Measurements from ENCODE around the gene MIAT. TPM values are rescaled to one million over a fixed set of nuclear protein-coding genes. Genes with fewer than 3 reads are reported as not detected.
"Not testable (repeated sequence)": the region's sequence is repeated elsewhere in the genome, so short reads cannot be mapped to it uniquely, and the experiment has no call there.

Gene MIAT
- total RNA-seq, 1 donor from 2014 or later = 47.8 TPM

GRCh38 chr22:26690654-26691376 lies 33.4 kb downstream of the MIAT start:
- intact Hi-C loops (cut with micrococcal nuclease) = no loop called here

GRCh38 chr22:26691377-26691716 lies 34.0 kb downstream of the MIAT start:
- intact Hi-C loops (cut with micrococcal nuclease) = no loop called here

- intact Hi-C loops (cut with micrococcal nuclease) = no loop called here
Measured at GRCh38 chr22:26692215-26692614, 34.8 kb downstream of the MIAT start.

- intact Hi-C loops (cut with micrococcal nuclease) = no loop called here
Measured at GRCh38 chr22:26697151-26697550, 39.8 kb downstream of the MIAT start.

GRCh38 chr22:26700462-26700861 lies 43.1 kb downstream of the MIAT start:
- intact Hi-C loops (cut with micrococcal nuclease) = no loop called here

- intact Hi-C loops (cut with micrococcal nuclease) = no loop called here
Measured at GRCh38 chr22:26700886-26701285, 43.5 kb downstream of the MIAT start.

- intact Hi-C loops (cut with micrococcal nuclease) = no loop called here
Measured at GRCh38 chr22:26701323-26701722, 43.9 kb downstream of the MIAT start.

- intact Hi-C loops (cut with micrococcal nuclease) = no loop called here
Measured at GRCh38 chr22:26702906-26703830, 45.8 kb downstream of the MIAT start.

- intact Hi-C loops (cut with micrococcal nuclease) = not testable (repeated sequence)
Measured at GRCh38 chr22:26705379-26705778, 48.0 kb downstream of the MIAT start.

- intact Hi-C loops (cut with micrococcal nuclease) = no loop called here
Measured at GRCh38 chr22:26707090-26707489, 49.7 kb downstream of the MIAT start.

GRCh38 chr22:26707581-26707980 lies 50.2 kb downstream of the MIAT start:
- intact Hi-C loops (cut with micrococcal nuclease) = no loop called here

- intact Hi-C loops (cut with micrococcal nuclease) = no loop called here
Measured at GRCh38 chr22:26708256-26709009, 51.0 kb downstream of the MIAT start.

- intact Hi-C loops (cut with micrococcal nuclease) = no loop called here
Measured at GRCh38 chr22:26709617-26710390, 52.4 kb downstream of the MIAT start.

GRCh38 chr22:26711205-26711963 lies 54.0 kb downstream of the MIAT start:
- intact Hi-C loops (cut with micrococcal nuclease) = no loop called here

- intact Hi-C loops (cut with micrococcal nuclease) = no loop called here
Measured at GRCh38 chr22:26712158-26712557, 54.8 kb downstream of the MIAT start.

GRCh38 chr22:26713823-26714449 lies 56.5 kb downstream of the MIAT start:
- intact Hi-C loops (cut with micrococcal nuclease) = no loop called here

GRCh38 chr22:26714971-26715370 lies 57.6 kb downstream of the MIAT start:
- intact Hi-C loops (cut with micrococcal nuclease) = no loop called here

GRCh38 chr22:26715392-26715936 lies 58.1 kb downstream of the MIAT start:
- intact Hi-C loops (cut with micrococcal nuclease) = no loop called here

GRCh38 chr22:26718488-26718887 lies 61.1 kb downstream of the MIAT start:
- intact Hi-C loops (cut with micrococcal nuclease) = no loop called here

- intact Hi-C loops (cut with micrococcal nuclease) = no loop called here
Measured at GRCh38 chr22:26718905-26719304, 61.5 kb downstream of the MIAT start.

Measured in T-helper 2 cell treated with Interferon-gamma antibody and Interleukin-4, amounts not matched to agents 100 ng/mL and 5 ng/mL, for 36 hours (primary cell).